ENCODE results near the gene SMIM23. TPM values are rescaled to one million over a fixed set of nuclear protein-coding genes. Genes with fewer than 3 reads are reported as not detected.
"Not testable (repeated sequence)": the region's sequence is repeated elsewhere in the genome, so short reads cannot be mapped to it uniquely, and the experiment has no call there.

Gene SMIM23
- total RNA-seq, 4 donors from 2014 or later: not detected

GRCh38 chr5:171771856-171772255, 13.8 kb upstream of the SMIM23 start:
- TF ChIP-seq CTCF (IDR thresholded peaks at IDR 0.05): no peak

GRCh38 chr5:171773106-171773505, 12.5 kb upstream of the SMIM23 start:
- ATAC-seq (ENCODE audit: low FRiP score) (no peak), DNase-seq (ENCODE audit: low spot score) (no peak)
- no peak for TF ChIP-seq CTCF (IDR thresholded peaks at IDR 0.05)

More at GRCh38 chr5:171771856-171772255, 13.8 kb upstream of the SMIM23 start:
- DNase-seq (ENCODE audit: low spot score): no peak
- ATAC-seq (ENCODE audit: low FRiP score): no peak

- no peak for TF ChIP-seq CTCF (IDR thresholded peaks at IDR 0.05)
- no peak for ATAC-seq (ENCODE audit: low FRiP score)
- no peak for DNase-seq (ENCODE audit: low spot score)
Measured at GRCh38 chr5:171774418-171774817, 11.2 kb upstream of the SMIM23 start.

- no peak for TF ChIP-seq CTCF (IDR thresholded peaks at IDR 0.05)
- DNase-seq (ENCODE audit: low spot score) (no peak), ATAC-seq (ENCODE audit: low FRiP score) (no peak)
Measured at GRCh38 chr5:171776213-171776612, 9.4 kb upstream of the SMIM23 start.

- DNase-seq (ENCODE audit: low spot score): no peak
- ATAC-seq (ENCODE audit: low FRiP score): no peak
- no peak for TF ChIP-seq CTCF (IDR thresholded peaks at IDR 0.05)
Measured at GRCh38 chr5:171776770-171777759, 8.6 kb upstream of the SMIM23 start.

GRCh38 chr5:171781744-171782143, 3.9 kb upstream of the SMIM23 start:
- not testable (repeated sequence) for ATAC-seq (ENCODE audit: low FRiP score)

GRCh38 chr5:171782332-171782966, 3.2 kb upstream of the SMIM23 start:
- no peak for TF ChIP-seq CTCF (IDR thresholded peaks at IDR 0.05)
- no peak for DNase-seq (ENCODE audit: low spot score)
- no peak for ATAC-seq (ENCODE audit: low FRiP score)

More at GRCh38 chr5:171781744-171782143, 3.9 kb upstream of the SMIM23 start:
- not testable (repeated sequence) for DNase-seq (ENCODE audit: low spot score)

All from omental fat pad (tissue), 4 donors.